22Rv1 (cell line): ENCODE measurements around the gene TTLL5.

ENCODE experiments used
- ZFX ChIP-seq: fragments of 450-650 bp; IDR thresholded peaks from 2 replicates; pipeline ENCODE4 v1.6.1; 2017; ENCODE audit warnings: antibody characterized with exemption, borderline replicate concordance
- TF ChIP-seq, protein P1 (sequence below): fragments of 450-650 bp; IDR thresholded peaks from 2 replicates; pipeline ENCODE4 v1.5.1; 2017; ENCODE audit warnings: mild to moderate bottlenecking

DNA sequence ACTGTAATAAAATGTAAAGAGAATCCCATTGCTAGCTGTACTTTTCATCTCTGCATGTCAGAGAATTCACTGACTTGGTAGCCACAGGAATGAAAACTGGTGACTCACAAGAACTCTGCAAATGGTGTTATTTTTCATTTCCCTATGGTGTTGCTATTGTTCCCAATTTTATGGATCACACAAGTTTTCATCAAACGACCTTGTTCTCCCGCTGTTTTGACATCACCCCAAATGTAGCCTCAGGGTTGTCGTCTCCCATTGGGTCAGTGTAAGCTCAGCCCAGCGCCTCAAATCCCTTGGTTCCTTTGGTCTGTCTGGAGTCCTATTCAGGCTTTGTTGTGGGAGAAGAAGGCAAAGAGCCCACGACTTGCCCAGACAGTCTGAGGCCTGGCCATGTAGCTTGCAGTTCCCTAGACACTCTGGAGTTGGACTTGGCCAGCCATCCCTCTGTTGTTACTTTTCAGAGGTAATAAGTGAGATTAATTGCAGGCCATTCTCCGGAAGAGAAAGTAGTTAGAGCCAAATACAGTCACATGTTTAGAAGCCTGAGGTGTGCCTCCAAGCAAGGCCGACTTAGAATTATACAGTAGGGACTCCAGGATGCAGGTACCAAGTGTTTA, 161.6 kb downstream of the TTLL5 start:
- TF ChIP-seq, protein P1, sequence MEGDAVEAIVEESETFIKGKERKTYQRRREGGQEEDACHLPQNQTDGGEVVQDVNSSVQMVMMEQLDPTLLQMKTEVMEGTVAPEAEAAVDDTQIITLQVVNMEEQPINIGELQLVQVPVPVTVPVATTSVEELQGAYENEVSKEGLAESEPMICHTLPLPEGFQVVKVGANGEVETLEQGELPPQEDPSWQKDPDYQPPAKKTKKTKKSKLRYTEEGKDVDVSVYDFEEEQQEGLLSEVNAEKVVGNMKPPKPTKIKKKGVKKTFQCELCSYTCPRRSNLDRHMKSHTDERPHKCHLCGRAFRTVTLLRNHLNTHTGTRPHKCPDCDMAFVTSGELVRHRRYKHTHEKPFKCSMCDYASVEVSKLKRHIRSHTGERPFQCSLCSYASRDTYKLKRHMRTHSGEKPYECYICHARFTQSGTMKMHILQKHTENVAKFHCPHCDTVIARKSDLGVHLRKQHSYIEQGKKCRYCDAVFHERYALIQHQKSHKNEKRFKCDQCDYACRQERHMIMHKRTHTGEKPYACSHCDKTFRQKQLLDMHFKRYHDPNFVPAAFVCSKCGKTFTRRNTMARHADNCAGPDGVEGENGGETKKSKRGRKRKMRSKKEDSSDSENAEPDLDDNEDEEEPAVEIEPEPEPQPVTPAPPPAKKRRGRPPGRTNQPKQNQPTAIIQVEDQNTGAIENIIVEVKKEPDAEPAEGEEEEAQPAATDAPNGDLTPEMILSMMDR = no peak
- TF ChIP-seq ZFX = no peak
